Testis (tissue), 5 donors: ENCODE measurements around the gene SNX18. TPM values are rescaled to one million over a fixed set of nuclear protein-coding genes. Genes with fewer than 3 reads are reported as not detected.

Source experiments
- DNase-seq: peaks from one replicate; pipeline ENCODE4 v3.0.0-alpha.2; 2019
- H3K27ac ChIP-seq, 2 donors: fragments of 200-600 bp; sonication (generic); one replicate each; pipeline ENCODE4 v1.5.1; 2019
- H3K27me3 ChIP-seq: fragments of 200-600 bp; sonication (generic); one replicate; pipeline ENCODE4 v1.5.1; 2019
- H3K36me3 ChIP-seq: fragments of 200-600 bp; sonication (generic); one replicate; pipeline ENCODE4 v1.5.1; 2017; ENCODE audit warnings: low read depth; ENCODE audit errors: missing control alignments
- H3K4me1 ChIP-seq: fragments of 200-600 bp; sonication (generic); one replicate; pipeline ENCODE4 v1.5.1; 2019
- H3K4me3 ChIP-seq, 2 donors: fragments of 200-600 bp; sonication (generic); one replicate each; pipeline ENCODE4 v1.5.1; 2017 to 2019
- H3K9me3 ChIP-seq: fragments of 200-600 bp; sonication (generic); one replicate; pipeline ENCODE4 v1.5.1; 2017
- POLR2A ChIP-seq: fragments of 450-650 bp; IDR thresholded peaks from one replicate; pipeline ENCODE4 v1.6.1; 2017; ENCODE audit warnings: antibody characterized with exemption, mild to moderate bottlenecking, moderate library complexity
- WGBS, 2 donors: methylation state at CpG; one replicate each; pipeline ENCODE4 v1.1.5; 2018; 5-methylcytosine and 5-hydroxymethylcytosine counted together
- intact Hi-C: fragments of 100-400 bp; cut with DNase I; formaldehyde crosslinking; loops from one replicate; pipeline ENCODE4 v1.15.1; 2023; ENCODE audit warnings: low total_unique reads
- long read RNA-seq, 2 donors: transcript quantifications; one replicate each; lab custom pipeline, GENCODE V29; 2026
- polyA plus RNA-seq: library from polyadenylated mRNA; stranded (reverse); fragments of 350-450 nt; fragmentation: Illumina TruSeq; extraction: RNeasy Lipid Tissue Mini Kit (QIAGEN cat#74804); gene quantifications from one replicate; pipeline ENCODE4 v1.2.3, GENCODE V29; 2014; ENCODE audit warnings: low read depth, low replicate concordance; ENCODE audit not compliant: insufficient read depth
- total RNA-seq, 2 donors: library from RNA; depleted of rRNA; stranded (reverse); fragments of >200 nt; gene quantifications; one replicate each; pipeline ENCODE4 v1.2.3, GENCODE V29; 2016
- TF ChIP-seq, protein P1 (sequence below), 3 experiments: fragments of 450-650 bp in 2 of 3; fragments of 200-600 bp in 1 of 3; sonication (generic) in 1 of 3; IDR thresholded peaks; one replicate each; pipeline ENCODE4 v1.5.1; 2016 to 2019; ENCODE audit warnings: antibody characterized with exemption in 3 of 3, mild to moderate bottlenecking in 2 of 3, moderate library complexity in 1 of 3

SNX18 gene, protein sequence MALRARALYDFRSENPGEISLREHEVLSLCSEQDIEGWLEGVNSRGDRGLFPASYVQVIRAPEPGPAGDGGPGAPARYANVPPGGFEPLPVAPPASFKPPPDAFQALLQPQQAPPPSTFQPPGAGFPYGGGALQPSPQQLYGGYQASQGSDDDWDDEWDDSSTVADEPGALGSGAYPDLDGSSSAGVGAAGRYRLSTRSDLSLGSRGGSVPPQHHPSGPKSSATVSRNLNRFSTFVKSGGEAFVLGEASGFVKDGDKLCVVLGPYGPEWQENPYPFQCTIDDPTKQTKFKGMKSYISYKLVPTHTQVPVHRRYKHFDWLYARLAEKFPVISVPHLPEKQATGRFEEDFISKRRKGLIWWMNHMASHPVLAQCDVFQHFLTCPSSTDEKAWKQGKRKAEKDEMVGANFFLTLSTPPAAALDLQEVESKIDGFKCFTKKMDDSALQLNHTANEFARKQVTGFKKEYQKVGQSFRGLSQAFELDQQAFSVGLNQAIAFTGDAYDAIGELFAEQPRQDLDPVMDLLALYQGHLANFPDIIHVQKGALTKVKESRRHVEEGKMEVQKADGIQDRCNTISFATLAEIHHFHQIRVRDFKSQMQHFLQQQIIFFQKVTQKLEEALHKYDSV
- total RNA-seq (10 to 100 TPM; 71.9 to 99.7 TPM), polyA plus RNA-seq (17.5 TPM)
- long read RNA-seq, donor 1, full-length matches to known transcripts: 27 of 27 reads
- long read RNA-seq, donor 1, partial matches to known transcripts: 0 of 27 reads
- long read RNA-seq, donor 1, other reads (novel, unspliced or antisense): 0 of 27 reads
- long read RNA-seq, donor 2, full-length matches to known transcripts: 12 of 24 reads
- long read RNA-seq, donor 2, partial matches to known transcripts: 12 of 24 reads
- long read RNA-seq, donor 2, other reads (novel, unspliced or antisense): 0 of 24 reads

DNA sequence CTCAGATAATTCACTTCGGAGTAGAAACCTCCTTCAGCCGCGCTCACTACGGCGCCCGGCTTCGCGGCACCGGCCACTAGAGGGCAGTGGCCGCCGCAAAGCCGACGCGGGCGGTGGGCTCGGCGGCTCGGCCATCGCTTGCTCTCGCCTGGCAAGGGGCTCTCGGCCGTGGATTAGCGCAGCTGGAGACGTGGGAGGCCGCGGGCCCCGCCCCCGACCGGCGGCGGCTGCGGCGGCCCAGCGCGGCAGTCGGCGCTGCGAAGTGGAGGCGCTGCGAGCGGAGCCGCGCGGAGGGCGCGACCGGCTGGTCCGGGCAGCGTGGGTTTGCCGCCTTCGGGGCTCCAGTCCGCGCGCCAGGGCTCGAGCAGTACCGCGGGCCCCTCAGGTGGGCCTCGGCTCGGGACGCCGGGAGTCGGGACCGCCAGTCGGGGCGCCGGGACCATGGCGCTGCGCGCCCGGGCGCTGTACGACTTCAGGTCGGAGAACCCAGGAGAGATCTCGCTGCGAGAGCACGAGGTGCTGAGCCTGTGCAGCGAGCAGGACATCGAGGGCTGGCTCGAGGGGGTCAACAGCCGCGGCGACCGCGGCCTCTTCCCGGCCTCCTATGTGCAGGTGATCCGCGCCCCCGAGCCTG is at the start of gene SNX18:
SNX18 (plus strand) TSS at position 248 of the 634 bp plus-strand sequence; CDS start at position 442, 194 bp downstream.
- peak within 1 kb of the TSS; percentile 92 to 96 for H3K27ac ChIP-seq
- H3K4me1 ChIP-seq: peaks cover 18% of the 10 kb centered on the region
- peak; percentile 94 for DNase-seq
- no peak for TF ChIP-seq POLR2A
- TF ChIP-seq, protein P1, sequence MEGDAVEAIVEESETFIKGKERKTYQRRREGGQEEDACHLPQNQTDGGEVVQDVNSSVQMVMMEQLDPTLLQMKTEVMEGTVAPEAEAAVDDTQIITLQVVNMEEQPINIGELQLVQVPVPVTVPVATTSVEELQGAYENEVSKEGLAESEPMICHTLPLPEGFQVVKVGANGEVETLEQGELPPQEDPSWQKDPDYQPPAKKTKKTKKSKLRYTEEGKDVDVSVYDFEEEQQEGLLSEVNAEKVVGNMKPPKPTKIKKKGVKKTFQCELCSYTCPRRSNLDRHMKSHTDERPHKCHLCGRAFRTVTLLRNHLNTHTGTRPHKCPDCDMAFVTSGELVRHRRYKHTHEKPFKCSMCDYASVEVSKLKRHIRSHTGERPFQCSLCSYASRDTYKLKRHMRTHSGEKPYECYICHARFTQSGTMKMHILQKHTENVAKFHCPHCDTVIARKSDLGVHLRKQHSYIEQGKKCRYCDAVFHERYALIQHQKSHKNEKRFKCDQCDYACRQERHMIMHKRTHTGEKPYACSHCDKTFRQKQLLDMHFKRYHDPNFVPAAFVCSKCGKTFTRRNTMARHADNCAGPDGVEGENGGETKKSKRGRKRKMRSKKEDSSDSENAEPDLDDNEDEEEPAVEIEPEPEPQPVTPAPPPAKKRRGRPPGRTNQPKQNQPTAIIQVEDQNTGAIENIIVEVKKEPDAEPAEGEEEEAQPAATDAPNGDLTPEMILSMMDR (IDR thresholded peaks at IDR 0.05): peak; percentile 97 to 99 (median 99)
- 0% methylated on average over 13 to 68 of the region's 88 CpGs for WGBS, 2 donors
- peak within 1 kb of the TSS; percentile 96 to 98 for H3K4me3 ChIP-seq
- H3K27me3 ChIP-seq: no peaks in the 10 kb centered on the region
- intact Hi-C loops: loop anchor here (5.0 kb wide), 1 partner anchor 325 kb away; no protein-coding TSS in a partner anchor
- H3K9me3 ChIP-seq: no peaks in the 10 kb centered on the region
- H3K36me3 ChIP-seq: no peaks in the 10 kb centered on the region

- no peaks in the 10 kb centered on the region for H3K9me3 ChIP-seq
- intact Hi-C loops: no loop called here
- no peaks in the 10 kb centered on the region for H3K27me3 ChIP-seq
- H3K27ac ChIP-seq: peak overlapping the region in 1 of 2 donors; percentile 12
- no peak overlapping the region for H3K4me3 ChIP-seq
- WGBS, 2 donors: 10 to 28% methylated on average over 2 of the region's 2 CpGs
- peaks cover 10% of the 10 kb centered on the region for H3K4me1 ChIP-seq
- DNase-seq: no peak
- no peaks in the 10 kb centered on the region for H3K36me3 ChIP-seq
- TF ChIP-seq POLR2A: no peak
- TF ChIP-seq, protein P1 (IDR thresholded peaks at IDR 0.05): no peak
These were observed 47.9 kb upstream of the SNX18 start for GRCh38 chr5:54469622-54470021.

DNA sequence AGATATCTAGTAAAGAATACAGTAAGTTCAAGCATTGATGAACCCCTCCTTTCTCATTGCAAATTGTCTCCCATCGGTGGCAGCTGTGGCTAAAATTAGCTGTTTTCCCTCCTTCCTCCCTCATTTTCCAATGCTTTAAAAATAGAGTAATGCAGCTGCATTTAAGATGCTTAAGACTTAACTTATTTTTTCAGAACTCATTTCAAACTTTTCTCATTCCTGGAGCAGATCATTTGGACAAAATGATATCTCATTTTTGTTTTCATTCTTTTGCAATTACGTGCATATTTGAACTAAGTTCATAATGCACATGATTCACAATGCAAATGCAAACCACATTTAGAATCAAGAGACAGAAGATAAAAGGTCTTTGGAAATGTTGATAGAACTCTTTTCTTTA is 47.4 kb upstream of the SNX18 start:
- 36 to 43% methylated on average over 2 of the region's 2 CpGs for WGBS, 2 donors
- no peak overlapping the region for H3K27ac ChIP-seq
- intact Hi-C loops: no loop called here
- TF ChIP-seq, protein P1 (IDR thresholded peaks at IDR 0.05): no peak
- TF ChIP-seq POLR2A: no peak
- H3K36me3 ChIP-seq: no peaks in the 10 kb centered on the region
- H3K9me3 ChIP-seq: no peaks in the 10 kb centered on the region
- no peak for DNase-seq
- H3K4me3 ChIP-seq: no peak overlapping the region
- H3K27me3 ChIP-seq: no peaks in the 10 kb centered on the region
- H3K4me1 ChIP-seq: peaks cover 10% of the 10 kb centered on the region

DNA sequence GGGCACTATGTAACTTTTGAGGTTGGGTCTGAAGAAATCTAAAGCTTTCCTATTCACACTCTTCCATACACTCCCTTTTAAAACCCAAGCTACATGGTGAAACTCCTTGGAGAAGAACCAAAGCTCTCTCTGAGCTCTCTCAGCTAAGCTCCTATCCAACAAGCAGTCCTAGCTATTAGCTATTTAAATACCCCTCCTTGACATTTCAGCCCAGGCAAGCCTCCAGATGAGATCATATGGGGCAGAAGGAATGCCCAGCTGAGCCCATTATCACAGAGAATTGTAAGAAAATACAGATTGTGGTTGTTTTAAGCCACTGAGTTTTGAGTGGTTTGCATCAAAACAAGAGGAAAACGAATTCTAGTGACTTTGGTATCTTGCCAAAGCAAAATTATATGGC is 46.9 kb upstream of the SNX18 start:
- Histone ChIP-seq H3K27ac (no peak overlapping the region), H3K27me3 (no peaks in the 10 kb centered on the region), H3K9me3 (no peaks in the 10 kb centered on the region), H3K36me3 (no peaks in the 10 kb centered on the region), H3K4me1 (peaks cover 10% of the 10 kb centered on the region), H3K4me3 (no peak overlapping the region)
- WGBS, 2 donors: 52 to 58% methylated on average over 1 of the region's 1 CpG
- no peak for DNase-seq
- TF ChIP-seq, protein P1 (IDR thresholded peaks at IDR 0.05): no peak
- intact Hi-C loops: no loop called here
